Spleen (tissue), 7 donors: ENCODE results near the gene WDR18.

Experiments used
- POLR2A ChIP-seq, 3 donors: fragments of 450-650 bp; IDR thresholded peaks; one replicate each; pipeline ENCODE4 v1.5.1; 2017; ENCODE audit warnings: antibody characterized with exemption in 3 of 3, mild to moderate bottlenecking in 1 of 3
- TF ChIP-seq, protein P1 (sequence below), 11 experiments: fragments of 200-600 bp in 7 of 11; fragments of 450-650 bp in 4 of 11; sonication (generic) in 4 of 11; IDR thresholded peaks in 8 of 11; conservative IDR thresholded peaks in 3 of 11; 1 replicate in 7 of 11; 2 replicates in 4 of 11; pipeline versions ENCODE4 v1.4.0 to v1.8.0; 2016 to 2021; ENCODE audit warnings: antibody characterized with exemption in 11 of 11, inconsistent platforms in 4 of 11, mild to moderate bottlenecking in 1 of 11
- donor health status: DM: no; HTN: no; CAD: no; lungs with moderate emphysema.
- donor health status: DM: no; HTN: no; CAD: no.
- donor health status: DM: no; HTN: no; CAD: no.

- no peak for TF ChIP-seq POLR2A (IDR thresholded peaks at IDR 0.05)
- TF ChIP-seq, protein P1, sequence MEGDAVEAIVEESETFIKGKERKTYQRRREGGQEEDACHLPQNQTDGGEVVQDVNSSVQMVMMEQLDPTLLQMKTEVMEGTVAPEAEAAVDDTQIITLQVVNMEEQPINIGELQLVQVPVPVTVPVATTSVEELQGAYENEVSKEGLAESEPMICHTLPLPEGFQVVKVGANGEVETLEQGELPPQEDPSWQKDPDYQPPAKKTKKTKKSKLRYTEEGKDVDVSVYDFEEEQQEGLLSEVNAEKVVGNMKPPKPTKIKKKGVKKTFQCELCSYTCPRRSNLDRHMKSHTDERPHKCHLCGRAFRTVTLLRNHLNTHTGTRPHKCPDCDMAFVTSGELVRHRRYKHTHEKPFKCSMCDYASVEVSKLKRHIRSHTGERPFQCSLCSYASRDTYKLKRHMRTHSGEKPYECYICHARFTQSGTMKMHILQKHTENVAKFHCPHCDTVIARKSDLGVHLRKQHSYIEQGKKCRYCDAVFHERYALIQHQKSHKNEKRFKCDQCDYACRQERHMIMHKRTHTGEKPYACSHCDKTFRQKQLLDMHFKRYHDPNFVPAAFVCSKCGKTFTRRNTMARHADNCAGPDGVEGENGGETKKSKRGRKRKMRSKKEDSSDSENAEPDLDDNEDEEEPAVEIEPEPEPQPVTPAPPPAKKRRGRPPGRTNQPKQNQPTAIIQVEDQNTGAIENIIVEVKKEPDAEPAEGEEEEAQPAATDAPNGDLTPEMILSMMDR (IDR thresholded peaks at IDR 0.05 in 8 of 11, conservative IDR thresholded peaks at IDR 0.05 in 3 of 11), result no peak
Observed at GRCh38 chr19:990119-990571, 6.0 kb downstream of the WDR18 start.
